Trophoblast cell (in vitro differentiated cells and primary cell): ENCODE results near the gene MDH1B.
A peak's percentile ranks its signal among the peaks of the same experiment; 100 is the strongest.

Experiments
- DNase-seq, 2 donors: peaks; one replicate each; pipeline ENCODE4 v3.0.0-alpha.2; 2016
- H2AFZ ChIP-seq: 2 replicates; pipeline ENCODE4 v1.6.1; 2013; ENCODE audit warnings: low read length, moderate library complexity, mild to moderate bottlenecking; ENCODE audit not compliant: insufficient read depth, poor library complexity
- H2AK5ac ChIP-seq: 2 replicates; pipeline ENCODE4 v1.6.1; 2013; ENCODE audit warnings: mild to moderate bottlenecking, low read length
- H2BK120ac ChIP-seq: 2 replicates; pipeline ENCODE4 v1.6.1; 2013; ENCODE audit warnings: low read length, mild to moderate bottlenecking, moderate library complexity; ENCODE audit not compliant: insufficient read depth, poor library complexity
- H2BK12ac ChIP-seq: 2 replicates; pipeline ENCODE4 v1.6.1; 2013; ENCODE audit warnings: mild to moderate bottlenecking, low read length, moderate library complexity
- H2BK5ac ChIP-seq: 2 replicates; pipeline ENCODE4 v1.6.1; 2013; ENCODE audit warnings: low read length, low read depth, moderate library complexity, mild to moderate bottlenecking; ENCODE audit not compliant: poor library complexity
- H3K14ac ChIP-seq: 2 replicates; pipeline ENCODE4 v1.6.1; 2013; ENCODE audit warnings: mild to moderate bottlenecking, low read length
- H3K18ac ChIP-seq: 2 replicates; pipeline ENCODE4 v1.6.1; 2013; ENCODE audit warnings: mild to moderate bottlenecking, low read length
- H3K23ac ChIP-seq: 2 replicates; pipeline ENCODE4 v1.6.1; 2013; ENCODE audit warnings: low read length
- H3K27ac ChIP-seq: 2 replicates; pipeline ENCODE4 v1.5.1; 2013; ENCODE audit warnings: low read depth, mild to moderate bottlenecking, inconsistent platforms, low read length, moderate library complexity
- H3K27me3 ChIP-seq: 2 replicates; pipeline ENCODE4 v1.6.1; 2013; ENCODE audit warnings: inconsistent platforms, mild to moderate bottlenecking, low read length, moderate library complexity; ENCODE audit not compliant: insufficient read depth
- H3K36me3 ChIP-seq, 2 experiments: 1 replicate in 1 of 2; 2 replicates in 1 of 2; pipeline ENCODE4 v1.6.1; 2013; ENCODE audit warnings: low read length in 2 of 2, mild to moderate bottlenecking in 2 of 2, moderate library complexity in 1 of 2; ENCODE audit not compliant: insufficient read depth in 2 of 2, control insufficient read depth in 1 of 2
- H3K4ac ChIP-seq: 2 replicates; pipeline ENCODE4 v1.6.1; 2013; ENCODE audit warnings: low read depth, mild to moderate bottlenecking, low read length, moderate library complexity
- H3K4me1 ChIP-seq, 2 experiments: 1 replicate in 1 of 2; 2 replicates in 1 of 2; pipeline ENCODE4 v1.6.1; 2013; ENCODE audit warnings: low read length in 2 of 2, mild to moderate bottlenecking in 2 of 2, moderate library complexity in 1 of 2; ENCODE audit not compliant: insufficient read depth in 2 of 2, control insufficient read depth in 1 of 2
- H3K4me2 ChIP-seq: 2 replicates; pipeline ENCODE4 v1.6.1; 2013; ENCODE audit warnings: inconsistent platforms, mild to moderate bottlenecking, low read length, moderate library complexity
- H3K4me3 ChIP-seq: 2 replicates; pipeline ENCODE4 v1.5.1; 2013; ENCODE audit warnings: mild to moderate bottlenecking, low read depth, low read length, inconsistent platforms
- H3K79me1 ChIP-seq: one replicate; pipeline ENCODE4 v1.6.1; 2013; ENCODE audit warnings: low read length
- H3K79me2 ChIP-seq: 2 replicates; pipeline ENCODE4 v1.6.1; 2013; ENCODE audit warnings: low read length, mild to moderate bottlenecking; ENCODE audit not compliant: control insufficient read depth, insufficient read depth, poor library complexity
- H3K9ac ChIP-seq: 2 replicates; pipeline ENCODE4 v1.6.1; 2013; ENCODE audit warnings: mild to moderate bottlenecking, low read length
- H3K9me3 ChIP-seq: 2 replicates; pipeline ENCODE4 v1.6.1; 2013; ENCODE audit warnings: low read depth, mild to moderate bottlenecking, control low read depth, inconsistent platforms, low read length; ENCODE audit not compliant: insufficient read depth
- H4K12ac ChIP-seq: 2 replicates; pipeline ENCODE4 v1.6.1; 2013; ENCODE audit warnings: low read depth, mild to moderate bottlenecking, low read length, moderate library complexity
- H4K8ac ChIP-seq: 2 replicates; pipeline ENCODE4 v1.6.1; 2013; ENCODE audit warnings: low read depth, mild to moderate bottlenecking, low read length, moderate library complexity
- H4K91ac ChIP-seq: one replicate; pipeline ENCODE4 v1.6.1; 2013; ENCODE audit warnings: low read depth, mild to moderate bottlenecking, low read length, moderate library complexity
- WGBS: extraction: QIAGEN DNeasy Blood & Tissue Kit; methylation state at CpG from one replicate; pipeline ENCODE4 v1.1.7; 2013; ENCODE audit warnings: missing lambda C conversion rate; ENCODE audit not compliant: insufficient read length, insufficient coverage; ENCODE audit errors: extremely low coverage; 5-methylcytosine and 5-hydroxymethylcytosine counted together

The MDH1B gene

GRCh38 chr2:206800506-206801417, 35.6 kb upstream of the MDH1B start:
- Histone ChIP-seq H3K4me2 (no peak overlapping the region), H2BK5ac (no peak overlapping the region), H4K91ac (no peak overlapping the region), H3K4ac (no peak overlapping the region), H3K4me3 (no peak overlapping the region), H3K9ac (no peak overlapping the region), H2AFZ (no peak overlapping the region), H3K14ac (no peak overlapping the region), H3K27me3 (no peaks in the 10 kb centered on the region), H3K79me1 (no peaks in the 10 kb centered on the region), H3K18ac (no peak overlapping the region), H3K23ac (no peak overlapping the region), H2AK5ac (no peak overlapping the region), H2BK120ac (no peak overlapping the region), H3K4me1 (no peaks in the 10 kb centered on the region), H3K9me3 (no peaks in the 10 kb centered on the region), H3K27ac (no peak overlapping the region), H3K36me3 (peaks cover 0 to 2% of the 10 kb centered on the region in 2 experiments), H4K8ac (no peak overlapping the region), H3K79me2 (no peaks in the 10 kb centered on the region), H4K12ac (no peak overlapping the region), H2BK12ac (no peak overlapping the region)
- DNase-seq, result peak; percentile 59 to 82
- WGBS, result no CpG with 5 or more reads among the region's 12 CpGs

- no peaks in the 10 kb centered on the region for H3K27me3 ChIP-seq
- H3K27ac ChIP-seq, result no peak overlapping the region
- H3K18ac ChIP-seq, result no peak overlapping the region
- H3K9ac ChIP-seq, result no peak overlapping the region
- no peak overlapping the region for H2BK120ac ChIP-seq
- H3K23ac ChIP-seq, result no peak overlapping the region
- H2BK5ac ChIP-seq, result no peak overlapping the region
- peaks cover 2% of the 10 kb centered on the region for H3K9me3 ChIP-seq
- no peak overlapping the region for H3K4me3 ChIP-seq
- DNase-seq, result no peak
- H2BK12ac ChIP-seq, result no peak overlapping the region
- no peak overlapping the region for H3K4me2 ChIP-seq
- H4K91ac ChIP-seq, result no peak overlapping the region
- no peak overlapping the region for H4K8ac ChIP-seq
- H2AFZ ChIP-seq, result no peak overlapping the region
- no peaks in the 10 kb centered on the region for H3K79me2 ChIP-seq
- H3K14ac ChIP-seq, result no peak overlapping the region
- no CpG with 5 or more reads among the region's 3 CpGs for WGBS
- no peak overlapping the region for H4K12ac ChIP-seq
- H3K36me3 ChIP-seq, result peaks cover 2 to 3% of the 10 kb centered on the region in 2 experiments
- H3K4me1 ChIP-seq, result peaks cover 0 to 4% of the 10 kb centered on the region in 2 experiments
- no peaks in the 10 kb centered on the region for H3K79me1 ChIP-seq
- H2AK5ac ChIP-seq, result no peak overlapping the region
- H3K4ac ChIP-seq, result no peak overlapping the region
These were observed 34.0 kb upstream of the MDH1B start for GRCh38 chr2:206799083-206799482.

DNA sequence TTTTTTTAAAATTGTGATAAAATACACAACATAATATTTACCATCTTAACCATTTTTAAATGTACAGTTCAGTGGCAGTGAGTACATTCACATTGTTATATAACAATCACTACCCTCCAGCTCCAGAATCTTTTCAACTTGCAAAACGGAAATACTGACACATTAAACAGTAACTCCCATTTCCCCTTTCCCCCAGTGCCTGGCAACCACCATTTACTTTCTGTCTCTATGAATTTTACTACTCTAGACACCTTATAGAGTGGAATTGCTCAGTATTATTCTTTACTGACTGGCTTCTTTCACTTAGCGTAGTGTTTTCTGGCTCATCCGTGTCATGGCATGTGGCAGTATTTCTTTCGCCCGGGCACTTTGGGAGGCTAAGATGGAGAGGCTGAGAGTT, 32.9 kb upstream of the MDH1B start:
- Histone ChIP-seq H3K9me3 (peaks cover 2% of the 10 kb centered on the region), H2BK120ac (no peak overlapping the region), H2AFZ (no peak overlapping the region), H3K18ac (no peak overlapping the region), H3K4ac (no peak overlapping the region), H3K36me3 (peaks cover 2 to 5% of the 10 kb centered on the region in 2 experiments), H3K27ac (no peak overlapping the region), H4K8ac (no peak overlapping the region), H3K14ac (no peak overlapping the region), H2BK5ac (no peak overlapping the region), H3K4me1 (peaks cover 0 to 4% of the 10 kb centered on the region in 2 experiments), H3K4me2 (no peak overlapping the region), H4K91ac (no peak overlapping the region), H2AK5ac (no peak overlapping the region), H3K23ac (no peak overlapping the region), H3K27me3 (no peaks in the 10 kb centered on the region), H3K4me3 (no peak overlapping the region), H3K9ac (no peak overlapping the region), H3K79me1 (no peaks in the 10 kb centered on the region), H3K79me2 (no peaks in the 10 kb centered on the region), H4K12ac (no peak overlapping the region), H2BK12ac (no peak overlapping the region)
- WGBS, result no CpG with 5 or more reads among the region's 5 CpGs
- peak in 1 of 2 donors; percentile 13 for DNase-seq

DNA sequence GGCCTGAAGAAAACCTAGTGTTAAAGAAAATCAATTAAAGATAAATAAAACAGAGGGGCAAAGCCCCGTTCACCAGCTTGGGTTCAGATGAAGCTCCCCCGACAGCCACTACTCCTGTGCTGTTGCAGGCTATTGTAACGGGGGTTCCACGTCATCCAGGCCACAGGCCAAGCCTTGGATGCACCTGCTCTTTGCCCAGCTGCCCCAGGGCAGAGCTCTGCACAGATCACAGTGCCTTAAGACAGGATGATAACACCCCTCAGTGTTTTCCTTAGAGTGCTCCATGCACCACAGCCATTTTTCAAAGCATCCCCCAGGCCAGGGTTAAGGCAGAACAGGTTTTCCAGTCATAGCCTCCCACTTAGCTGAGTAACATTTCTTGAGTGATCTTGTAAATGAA, 32.2 kb upstream of the MDH1B start:
- H4K12ac ChIP-seq, result no peak overlapping the region
- no peak overlapping the region for H2AK5ac ChIP-seq
- H2BK120ac ChIP-seq, result no peak overlapping the region
- H3K4me3 ChIP-seq, result no peak overlapping the region
- no peak overlapping the region for H4K8ac ChIP-seq
- H2BK5ac ChIP-seq, result no peak overlapping the region
- no peak overlapping the region for H4K91ac ChIP-seq
- no peak overlapping the region for H3K18ac ChIP-seq
- H2BK12ac ChIP-seq, result no peak overlapping the region
- H3K79me1 ChIP-seq, result no peaks in the 10 kb centered on the region
- no peak overlapping the region for H3K4ac ChIP-seq
- no peak overlapping the region for H3K9ac ChIP-seq
- no CpG with 5 or more reads among the region's 4 CpGs for WGBS
- H3K23ac ChIP-seq, result no peak overlapping the region
- H3K4me2 ChIP-seq, result no peak overlapping the region
- H3K9me3 ChIP-seq, result peaks cover 2% of the 10 kb centered on the region
- H3K14ac ChIP-seq, result no peak overlapping the region
- DNase-seq, result peak in 1 of 2 donors; percentile 13
- no peaks in the 10 kb centered on the region for H3K79me2 ChIP-seq
- no peak overlapping the region for H3K27ac ChIP-seq
- H3K4me1 ChIP-seq, result peaks cover 0 to 4% of the 10 kb centered on the region in 2 experiments
- no peaks in the 10 kb centered on the region for H3K27me3 ChIP-seq
- H3K36me3 ChIP-seq, result peaks cover 2 to 5% of the 10 kb centered on the region in 2 experiments
- H2AFZ ChIP-seq, result no peak overlapping the region
